ENCODE measurements around the gene MIPEP.
"Not testable (repeated sequence)": the region's sequence is repeated elsewhere in the genome, so short reads cannot be mapped to it uniquely, and the experiment has no call there.

MIPEP gene

GRCh38 chr13:23778002-23778652 is 111.1 kb downstream of the MIPEP start:
- in situ Hi-C loops (cut with HindIII; ENCODE audit: low sequenced_read_pairs) = no loop called here

- in situ Hi-C loops (cut with HindIII; ENCODE audit: low sequenced_read_pairs) = no loop called here
Observed at GRCh38 chr13:23777575-23777870, 111.7 kb downstream of the MIPEP start.

- in situ Hi-C loops (cut with HindIII; ENCODE audit: low sequenced_read_pairs) = no loop called here
Observed at GRCh38 chr13:23776698-23777574, 112.3 kb downstream of the MIPEP start.

GRCh38 chr13:23772717-23773116 is 116.5 kb downstream of the MIPEP start:
- in situ Hi-C loops (cut with HindIII; ENCODE audit: low sequenced_read_pairs) = no loop called here

- in situ Hi-C loops (cut with HindIII; ENCODE audit: low sequenced_read_pairs) = no loop called here
Observed at GRCh38 chr13:23771956-23772355, 117.2 kb downstream of the MIPEP start.

GRCh38 chr13:23771552-23771951 is 117.6 kb downstream of the MIPEP start:
- in situ Hi-C loops (cut with HindIII; ENCODE audit: low sequenced_read_pairs) = no loop called here

GRCh38 chr13:23770973-23771372 is 118.2 kb downstream of the MIPEP start:
- in situ Hi-C loops (cut with HindIII; ENCODE audit: low sequenced_read_pairs) = no loop called here

- in situ Hi-C loops (cut with HindIII; ENCODE audit: low sequenced_read_pairs) = no loop called here
Observed at GRCh38 chr13:23770428-23770827, 118.8 kb downstream of the MIPEP start.

- in situ Hi-C loops (cut with HindIII; ENCODE audit: low sequenced_read_pairs) = no loop called here
Observed at GRCh38 chr13:23769401-23769800, 119.8 kb downstream of the MIPEP start.

GRCh38 chr13:23767838-23768237 is 121.4 kb downstream of the MIPEP start:
- in situ Hi-C loops (cut with HindIII; ENCODE audit: low sequenced_read_pairs) = no loop called here

GRCh38 chr13:23766939-23767338 is 122.3 kb downstream of the MIPEP start:
- in situ Hi-C loops (cut with HindIII; ENCODE audit: low sequenced_read_pairs) = no loop called here

- in situ Hi-C loops (cut with HindIII; ENCODE audit: low sequenced_read_pairs) = no loop called here
Observed at GRCh38 chr13:23766283-23766682, 122.9 kb downstream of the MIPEP start.

- in situ Hi-C loops (cut with HindIII; ENCODE audit: low sequenced_read_pairs) = no loop called here
Observed at GRCh38 chr13:23765531-23765930, 123.7 kb downstream of the MIPEP start.

GRCh38 chr13:23763318-23763717 is 125.9 kb downstream of the MIPEP start:
- in situ Hi-C loops (cut with HindIII; ENCODE audit: low sequenced_read_pairs) = no loop called here

GRCh38 chr13:23761760-23762159 is 127.4 kb downstream of the MIPEP start:
- in situ Hi-C loops (cut with HindIII; ENCODE audit: low sequenced_read_pairs) = not testable (repeated sequence)

GRCh38 chr13:23760000-23760399 is 129.2 kb downstream of the MIPEP start:
- in situ Hi-C loops (cut with HindIII; ENCODE audit: low sequenced_read_pairs) = no loop called here

- in situ Hi-C loops (cut with HindIII; ENCODE audit: low sequenced_read_pairs) = no loop called here
Observed at GRCh38 chr13:23758798-23759527, 130.2 kb downstream of the MIPEP start.

GRCh38 chr13:23754997-23755396 is 134.2 kb downstream of the MIPEP start:
- in situ Hi-C loops (cut with HindIII; ENCODE audit: low sequenced_read_pairs) = no loop called here

GRCh38 chr13:23754506-23754905 is 134.7 kb downstream of the MIPEP start:
- in situ Hi-C loops (cut with HindIII; ENCODE audit: low sequenced_read_pairs) = no loop called here

GRCh38 chr13:23753458-23753857 is 135.7 kb downstream of the MIPEP start:
- in situ Hi-C loops (cut with HindIII; ENCODE audit: low sequenced_read_pairs) = no loop called here

- in situ Hi-C loops (cut with HindIII; ENCODE audit: low sequenced_read_pairs) = no loop called here
Observed at GRCh38 chr13:23752111-23753001, 136.8 kb downstream of the MIPEP start.

All from DLD1 (cell line).